ENCODE results near the gene TMTC4. TPM values are rescaled to one million over a fixed set of nuclear protein-coding genes. Genes with fewer than 3 reads are reported as not detected.

TMTC4 gene
- total RNA-seq, 2 experiments from 2014 or later: 15.2 to 16.8 TPM

DNA sequence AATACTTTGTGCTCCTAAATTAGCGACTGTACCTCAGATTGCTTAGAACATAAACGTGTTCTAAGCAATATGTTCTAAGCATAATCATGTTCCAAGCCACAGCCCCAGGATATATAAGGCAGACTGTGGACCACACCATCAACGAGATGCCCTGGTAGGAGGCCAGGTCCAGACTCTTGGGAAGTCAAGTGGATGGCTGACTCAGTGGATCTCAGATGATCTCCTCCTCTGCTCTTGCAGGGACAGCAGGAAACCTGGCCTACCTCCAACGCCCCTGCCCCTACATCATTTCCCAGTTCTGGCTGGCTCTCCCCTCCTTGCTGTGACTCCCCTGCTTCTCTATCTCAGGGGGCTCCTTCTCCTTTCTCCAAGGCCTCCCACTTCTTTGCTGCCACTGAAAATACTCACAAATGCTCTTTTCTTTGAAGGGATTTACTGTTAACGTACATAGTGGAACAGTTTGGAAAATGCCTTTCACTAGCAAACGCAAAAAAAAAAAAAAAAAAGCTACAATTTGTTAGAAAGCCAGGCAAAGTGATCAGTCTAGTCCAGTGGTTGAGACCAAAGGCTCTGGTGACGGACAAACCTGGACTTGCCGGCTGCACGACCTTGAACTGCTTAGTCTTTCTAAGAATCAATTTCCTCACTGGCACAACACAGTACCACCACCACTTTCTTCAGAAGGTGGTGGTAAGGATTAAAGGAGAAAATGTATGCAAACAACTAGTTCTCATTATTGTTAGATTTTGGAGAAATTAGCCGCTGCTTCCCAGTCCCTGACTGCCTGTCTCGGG lies 3.0 kb downstream of the TMTC4 start:
- POLR2A ChIA-PET: no interaction called here
- CTCF ChIA-PET: interaction anchor here (0.6 kb wide), 1 partner anchor 188 kb away, joined by 3 read pairs; no protein-coding TSS in a partner anchor

GRCh38 chr13:100668408-100668807 lies 6.2 kb downstream of the TMTC4 start:
- ChIA-PET POLR2A (no interaction called here), CTCF (interaction anchor here (0.6 kb wide), 1 partner anchor 237 kb away, joined by 3 read pairs; no protein-coding TSS in a partner anchor)

DNA sequence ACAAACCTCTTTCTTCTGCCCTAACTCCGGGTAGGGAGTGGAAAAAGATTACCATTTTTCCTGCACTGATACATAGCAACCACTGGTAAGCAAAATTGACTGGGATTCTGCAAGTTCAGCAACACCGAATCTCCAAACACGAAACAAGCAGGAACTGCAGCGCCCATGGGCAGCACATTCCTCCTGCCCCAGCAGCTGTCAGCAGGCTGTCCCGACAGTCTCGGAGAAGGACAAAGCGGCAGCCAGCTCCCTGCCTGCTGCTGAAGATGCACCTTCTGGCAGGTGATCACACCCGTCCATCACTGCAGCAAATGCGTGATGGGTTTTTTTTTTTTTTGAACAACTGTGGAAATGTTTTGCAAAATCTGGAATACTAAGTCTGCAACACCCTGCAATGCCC lies 6.7 kb downstream of the TMTC4 start:
- CTCF ChIA-PET: interaction anchor here (0.6 kb wide), 1 partner anchor 237 kb away, joined by 3 read pairs; no protein-coding TSS in a partner anchor
- POLR2A ChIA-PET: no interaction called here

DNA sequence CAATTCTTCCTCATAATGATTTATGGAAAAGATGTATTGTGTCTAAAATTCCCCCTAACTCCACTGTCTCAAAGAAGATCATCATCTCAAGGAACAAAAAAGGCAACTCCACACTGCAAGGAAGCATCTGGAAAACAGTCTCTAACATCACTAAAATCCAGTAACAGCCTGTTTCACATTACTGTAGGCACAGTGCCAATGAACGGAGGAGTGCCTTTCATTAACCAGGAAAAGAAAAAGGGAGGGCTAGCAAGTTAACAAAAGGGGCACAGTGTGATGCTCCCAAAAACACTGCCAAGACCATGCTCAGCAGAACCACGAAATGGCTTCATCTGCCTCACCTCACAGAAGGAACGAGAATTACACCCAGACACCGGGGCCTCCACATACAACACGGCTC lies 8.5 kb downstream of the TMTC4 start:
- CTCF ChIA-PET: no interaction called here

DNA sequence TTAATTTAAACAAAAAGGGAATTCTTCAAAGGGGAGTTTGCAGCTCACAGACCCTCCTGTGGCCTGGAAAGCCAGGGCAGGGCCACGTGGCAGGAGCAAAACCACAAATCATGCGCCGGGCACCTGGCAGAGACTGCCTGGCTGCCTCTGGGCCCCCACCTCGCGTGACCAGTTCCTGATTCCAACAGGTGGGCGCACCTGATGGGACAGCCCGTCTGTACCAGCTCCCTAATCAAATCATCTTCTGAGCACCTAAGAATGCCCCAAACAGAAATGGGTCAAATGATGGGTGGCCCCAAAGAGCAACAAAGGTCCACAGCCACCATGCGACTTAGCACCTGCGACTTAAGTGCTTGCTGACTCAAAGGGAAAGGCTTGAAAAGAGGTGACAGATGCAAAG lies 9.2 kb downstream of the TMTC4 start:
- POLR2A ChIA-PET: no interaction called here

More for the DNA sequence above, 8.5 kb downstream of the TMTC4 start:
- POLR2A ChIA-PET: no interaction called here

DNA sequence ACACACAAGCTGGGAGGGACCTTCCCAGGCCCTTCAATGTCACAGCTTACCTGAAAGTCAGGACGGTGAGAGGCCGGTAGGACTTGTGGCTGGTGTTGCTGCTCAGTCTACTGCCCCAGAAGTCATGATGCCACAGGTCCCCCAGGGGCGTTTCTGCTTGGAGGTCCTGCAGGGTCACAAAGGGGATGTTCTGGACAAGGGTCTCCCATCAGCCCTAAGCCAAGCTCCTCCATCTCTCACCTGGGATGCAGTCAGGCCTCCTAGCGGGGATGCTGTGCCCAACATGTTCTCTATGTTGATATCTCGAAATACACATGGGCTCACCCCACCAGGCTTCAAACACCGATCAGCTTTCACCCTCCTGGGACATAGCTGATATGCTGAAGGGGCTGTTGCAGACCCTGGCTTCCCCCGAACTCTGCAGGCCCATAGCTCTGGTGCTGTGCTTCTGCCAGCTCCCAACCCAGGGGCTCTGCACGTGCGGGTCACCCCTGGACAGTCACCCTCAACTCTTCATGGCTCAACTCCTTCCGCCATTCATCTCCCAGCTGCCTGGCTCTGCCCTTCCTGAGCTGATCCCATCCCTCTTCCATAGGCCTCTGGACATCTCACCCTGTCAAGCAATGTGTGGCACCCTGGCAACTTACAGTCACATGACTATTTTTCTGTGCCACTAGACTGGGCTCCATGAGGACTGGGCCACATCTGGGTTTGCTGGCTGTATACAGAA lies 10.3 kb downstream of the TMTC4 start:
- CTCF ChIA-PET: interaction anchor here (0.6 kb wide), 1 partner anchor 65 kb away, joined by 3 read pairs; no protein-coding TSS in a partner anchor

More for the DNA sequence above, 9.2 kb downstream of the TMTC4 start:
- CTCF ChIA-PET: no interaction called here

DNA sequence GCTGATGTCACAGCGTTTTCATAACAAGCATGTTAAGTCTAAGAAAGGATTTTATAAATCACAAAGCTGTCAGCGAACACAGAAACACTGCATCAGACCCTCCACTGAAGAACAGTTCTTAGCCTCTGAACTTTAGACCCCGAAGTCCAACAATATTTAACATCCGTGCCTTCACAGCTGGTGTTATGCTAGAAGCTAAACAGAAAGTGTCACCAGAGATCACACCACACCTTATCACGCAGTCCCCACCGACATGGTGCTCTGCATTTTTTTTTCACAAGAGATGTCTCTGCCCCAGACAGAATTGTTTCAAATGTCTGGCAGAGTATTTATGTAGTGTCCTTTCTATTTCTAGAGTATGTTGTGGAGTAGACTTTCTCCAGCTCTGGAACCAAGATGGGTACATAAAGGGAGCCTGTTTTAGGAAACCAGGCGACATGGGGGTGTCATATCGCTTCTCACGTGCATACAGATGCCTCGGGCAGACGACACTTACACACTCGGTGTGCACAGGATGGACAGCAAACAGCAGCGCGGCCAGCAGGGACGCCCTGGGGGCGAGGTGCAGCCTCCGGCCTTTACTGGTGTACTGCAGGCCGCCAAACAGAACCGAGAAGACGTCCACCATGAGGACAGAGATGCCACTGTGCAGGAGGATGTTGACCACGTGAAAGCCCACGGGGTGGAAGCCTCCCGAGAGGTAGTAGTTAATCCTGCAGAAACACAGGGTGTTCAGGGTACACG lies 12.0 kb downstream of the TMTC4 start:
- POLR2A ChIA-PET: interaction anchor here (1.0 kb wide), 1 partner anchor 12 kb away, joined by 3 read pairs; the partner anchor contains the start of gene TMTC4
- CTCF ChIA-PET: no interaction called here

More for the DNA sequence above, 10.3 kb downstream of the TMTC4 start:
- POLR2A ChIA-PET: no interaction called here

DNA sequence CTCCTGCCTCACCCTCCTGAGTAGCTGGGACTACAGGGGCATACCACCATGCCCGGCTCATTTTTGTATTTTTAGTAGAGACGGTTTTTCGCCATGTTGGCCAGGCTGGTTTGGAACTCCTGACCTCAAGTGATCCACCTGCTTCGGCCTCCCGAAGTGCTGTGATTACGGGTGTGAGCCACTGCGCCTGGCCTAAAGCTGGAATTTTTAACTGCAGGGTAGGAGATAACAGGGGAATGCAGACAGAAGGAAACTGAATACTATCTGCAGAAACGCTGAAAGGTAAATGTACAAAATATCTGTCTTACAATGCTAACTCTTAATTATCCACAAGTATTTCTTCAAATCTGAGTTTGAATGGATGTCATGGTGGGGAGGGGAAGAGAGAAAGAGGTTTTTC lies 13.8 kb downstream of the TMTC4 start:
- CTCF ChIA-PET: no interaction called here
- POLR2A ChIA-PET: no interaction called here

GRCh38 chr13:100659578-100659977 lies 15.0 kb downstream of the TMTC4 start:
- ChIA-PET CTCF (no interaction called here), POLR2A (no interaction called here)

DNA sequence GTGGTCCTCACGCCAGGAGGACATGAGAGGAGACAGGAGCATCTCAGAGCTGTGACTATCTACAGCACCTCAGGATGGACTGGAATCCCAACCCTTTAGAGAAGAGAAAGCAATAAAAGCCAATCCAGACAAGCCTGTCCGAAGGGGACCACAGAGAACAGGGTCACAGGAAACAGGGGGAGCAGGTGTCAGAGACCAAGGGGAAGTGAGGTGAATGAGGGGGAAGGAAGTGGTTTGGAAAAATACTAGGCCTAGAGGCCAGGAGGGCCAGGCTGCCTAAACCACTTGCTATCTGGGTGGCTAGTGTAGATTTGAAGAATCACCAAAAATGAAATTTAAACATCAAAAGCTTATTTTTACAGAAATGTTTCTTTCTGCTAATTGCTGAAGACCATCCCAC lies 16.2 kb downstream of the TMTC4 start:
- CTCF ChIA-PET: no interaction called here

DNA sequence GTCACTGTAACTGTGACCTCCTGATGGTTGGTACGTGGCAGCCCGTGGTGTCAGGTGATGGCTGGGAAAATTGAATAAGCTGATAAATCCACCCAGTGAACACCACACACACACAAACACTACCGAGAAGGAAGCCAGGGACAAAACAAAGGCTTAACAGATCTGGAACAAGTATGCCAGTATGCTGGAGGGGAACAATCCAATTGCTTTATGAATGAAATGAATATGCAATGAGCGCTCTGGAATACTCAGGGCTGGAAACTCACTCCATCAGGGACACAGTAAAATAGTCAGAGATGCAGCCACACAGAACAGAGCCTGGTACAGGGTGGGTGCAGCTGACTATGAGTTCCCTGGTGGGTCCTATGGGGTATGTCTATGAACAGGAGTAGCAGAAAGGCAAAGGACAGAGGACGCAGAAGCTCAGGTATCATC lies 16.7 kb downstream of the TMTC4 start:
- CTCF ChIA-PET: no interaction called here
- POLR2A ChIA-PET: no interaction called here

More for the DNA sequence above, 16.2 kb downstream of the TMTC4 start:
- POLR2A ChIA-PET: no interaction called here

DNA sequence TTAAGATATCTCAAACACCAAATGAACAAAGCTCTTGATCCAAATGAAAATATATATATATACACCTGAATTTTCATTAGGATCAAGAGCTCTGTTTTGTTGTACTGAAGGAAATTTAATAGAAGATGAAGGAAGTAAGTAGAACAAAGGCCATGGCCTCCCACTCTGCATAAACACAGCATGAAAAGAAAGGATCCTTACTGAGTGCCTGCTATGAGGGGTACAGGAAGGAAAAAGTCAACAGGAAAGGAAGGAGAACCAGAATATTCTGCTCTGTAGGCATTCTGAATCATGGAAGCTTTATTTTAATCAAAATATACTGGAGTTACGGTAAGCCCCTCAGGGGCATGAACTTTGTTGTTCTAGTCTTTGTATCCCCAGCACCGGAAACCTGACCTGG lies 22.1 kb downstream of the TMTC4 start:
- ChIA-PET CTCF (no interaction called here), POLR2A (interaction anchor here (0.6 kb wide), 1 partner anchor 67 kb away, joined by 3 read pairs; no protein-coding TSS in a partner anchor)

DNA sequence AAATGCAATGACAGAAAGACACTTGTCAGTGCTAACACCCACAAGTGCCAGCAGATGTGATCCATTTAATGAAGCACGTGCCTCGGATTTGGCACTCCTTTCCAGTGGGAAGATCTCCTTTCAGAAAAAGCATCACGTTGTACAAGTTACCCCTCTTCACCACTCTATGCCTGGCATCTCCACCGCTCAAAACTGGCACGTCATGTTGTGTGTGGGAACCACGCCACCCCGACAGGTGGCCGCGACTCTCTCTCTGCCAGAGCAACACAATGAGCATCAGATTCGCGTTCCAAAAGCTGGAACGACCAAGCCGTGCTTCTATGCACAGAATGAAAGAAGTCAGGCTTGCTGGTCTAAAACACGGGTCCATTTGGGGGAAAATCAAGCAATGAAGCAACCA lies 24.3 kb downstream of the TMTC4 start:
- CTCF ChIA-PET: no interaction called here
- POLR2A ChIA-PET: no interaction called here

DNA sequence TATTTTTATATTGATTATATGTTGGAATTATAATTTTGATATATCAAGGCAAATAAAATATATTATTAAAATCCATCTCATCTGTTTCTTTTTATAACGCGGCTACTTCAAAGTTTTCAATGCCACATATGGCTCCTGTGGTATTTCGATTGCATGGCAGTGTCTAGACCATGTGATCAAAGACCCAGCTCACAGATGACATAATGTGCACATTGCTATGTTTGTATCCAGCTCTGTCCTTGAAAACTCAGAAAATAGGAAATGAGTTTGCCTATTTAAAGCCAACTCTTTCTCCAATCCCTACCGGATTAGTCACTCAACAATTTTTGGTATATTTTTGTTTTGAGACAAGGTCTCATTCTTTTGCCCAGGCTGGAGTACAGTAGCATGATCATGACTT lies 26.2 kb downstream of the TMTC4 start:
- CTCF ChIA-PET: no interaction called here
- POLR2A ChIA-PET: no interaction called here

- ChIA-PET CTCF (no interaction called here), POLR2A (no interaction called here)
Observed at GRCh38 chr13:100646871-100647270, 27.7 kb downstream of the TMTC4 start.

DNA sequence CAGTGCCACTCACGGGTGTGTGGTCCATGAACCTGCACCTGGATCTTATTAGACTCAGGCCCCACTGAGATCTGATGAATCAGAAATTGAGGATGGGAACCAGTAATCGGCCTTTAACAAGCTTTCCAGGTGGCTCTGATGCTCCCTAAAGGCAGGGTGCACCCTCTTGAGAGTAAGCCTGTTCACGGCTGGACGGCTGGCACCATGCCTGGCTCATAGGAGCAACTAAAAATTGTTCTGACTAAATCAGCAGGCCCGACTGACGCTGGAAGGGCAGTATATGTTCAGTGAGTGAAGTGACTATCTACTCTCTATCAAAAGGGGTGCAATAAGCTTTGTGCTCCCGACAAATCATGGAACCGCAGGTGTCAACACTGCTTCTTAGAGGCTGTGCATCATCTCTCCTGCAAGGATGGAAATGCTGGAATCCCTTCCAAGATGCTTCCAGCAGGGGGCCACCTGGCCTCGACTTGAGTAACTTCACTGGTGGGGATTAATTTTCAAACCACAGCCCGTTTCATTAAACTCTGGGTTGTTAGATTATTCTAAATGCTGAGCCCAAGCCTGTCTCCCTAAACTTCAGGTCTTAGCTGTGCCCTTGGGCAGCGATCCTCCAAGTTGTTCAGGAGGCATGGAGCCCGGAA lies 28.4 kb downstream of the TMTC4 start:
- ChIA-PET CTCF (no interaction called here), POLR2A (no interaction called here)

- POLR2A ChIA-PET: no interaction called here
- CTCF ChIA-PET: no interaction called here
Observed at GRCh38 chr13:100645382-100645781, 29.2 kb downstream of the TMTC4 start.

- CTCF ChIA-PET: interaction anchor here (1.2 kb wide), 1 partner anchor 19 kb away, joined by 7 read pairs; no protein-coding TSS in a partner anchor
- POLR2A ChIA-PET: no interaction called here
Observed at GRCh38 chr13:100644371-100644770, 30.2 kb downstream of the TMTC4 start.

- CTCF ChIA-PET: interaction anchor here (1.2 kb wide), 1 partner anchor 65 kb away, joined by 3 read pairs; no protein-coding TSS in a partner anchor
- POLR2A ChIA-PET: no interaction called here
Observed at GRCh38 chr13:100637796-100638195, 36.8 kb downstream of the TMTC4 start.

GRCh38 chr13:100637380-100637779 lies 37.2 kb downstream of the TMTC4 start:
- POLR2A ChIA-PET: no interaction called here
- CTCF ChIA-PET: interaction anchor here (1.2 kb wide), 1 partner anchor 65 kb away, joined by 3 read pairs; no protein-coding TSS in a partner anchor
